Measurements from ENCODE around the gene PTGER1. TPM values are rescaled to one million over a fixed set of nuclear protein-coding genes. Genes with fewer than 3 reads are reported as not detected.

Gene PTGER1
- total and polyA plus RNA-seq, 9 of the 15 experiments (the other 6 are each of a cell fraction or from before 2014, with no cell fraction given): 0.06 to 0.36 (median 0.31) TPM; not detected in 5

- no peak for TF ChIP-seq ARID2 (IDR thresholded peaks at IDR 0.05)
- TF ChIP-seq SMC3 (conservative IDR thresholded peaks at IDR 0.05; ENCODE audit: insufficient read depth, low read depth, low read length): no peak
- TF ChIP-seq HDGF (IDR thresholded peaks at IDR 0.05): no peak
- TF ChIP-seq COPS2 (conservative IDR thresholded peaks at IDR 0.05): no peak
- TF ChIP-seq PML (IDR thresholded peaks at IDR 0.05; ENCODE audit: low read length): no peak
- no peak for TF ChIP-seq ZNF217 (CRISPR knock-in tag; IDR thresholded peaks at IDR 0.05)
- peak; percentile 75 for TF ChIP-seq EP400 (IDR thresholded peaks at IDR 0.05)
- TF ChIP-seq HCFC1 (IDR thresholded peaks at IDR 0.05; ENCODE audit: low read depth, low read length): 0 out of 2 replicates have a peak, but pooled peaks have one; percentile 36
- TF ChIP-seq IRF9 (tag; IDR thresholded peaks at IDR 0.05): no peak
- peak; percentile 65 for TF ChIP-seq CCNT2 (IDR thresholded peaks at IDR 0.05; ENCODE audit: borderline replicate concordance, extremely low read depth, insufficient read length, low read depth, low read length)
- peak; percentile 85 to 99 for TF ChIP-seq TEAD1 (CRISPR knock-in tag; IDR thresholded peaks at IDR 0.05)
- TF ChIP-seq MLX (CRISPR knock-in tag; conservative IDR thresholded peaks at IDR 0.05): no peak
- TF ChIP-seq KLF16 (IDR thresholded peaks at IDR 0.05): no peak
- peak; percentile 76 to 83; a peak in 3 of 4 replicates for TF ChIP-seq NRF1 (conservative IDR thresholded peaks at IDR 0.05 in 1 of 2, IDR thresholded peaks at IDR 0.05 in 1 of 2)
- TF ChIP-seq FOXA3 (CRISPR knock-in tag; conservative IDR thresholded peaks at IDR 0.05 in 1 of 2, IDR thresholded peaks at IDR 0.05 in 1 of 2): no peak
- peak; percentile 95 for TF ChIP-seq TOE1 (IDR thresholded peaks at IDR 0.05; ENCODE audit: borderline replicate concordance)
- no peak for TF ChIP-seq TOE1 (CRISPR knock-in tag; IDR thresholded peaks at IDR 0.05; ENCODE audit: borderline replicate concordance, low read depth)
- TF ChIP-seq CTCF (IDR thresholded peaks at IDR 0.05 in 2 of 3, conservative IDR thresholded peaks at IDR 0.05 in 1 of 3; ENCODE audit: insufficient read depth in 2 of 3, low read depth in 1 of 3, low read length in 3 of 3): no peak
- TF ChIP-seq TCF3 (CRISPR knock-in tag; IDR thresholded peaks at IDR 0.05): no peak
- no peak for TF ChIP-seq ZZZ3 (IDR thresholded peaks at IDR 0.05)
- TF ChIP-seq MECOM (CRISPR knock-in tag; IDR thresholded peaks at IDR 0.05): no peak
- TF ChIP-seq CREB3L1 (IDR thresholded peaks at IDR 0.05; ENCODE audit: borderline replicate concordance, low read depth): peak; percentile 68; the same call in 1 of the 2 replicates
- TF ChIP-seq CHD4 (IDR thresholded peaks at IDR 0.05; ENCODE audit: insufficient read depth, insufficient replicate concordance, low read depth, low read length, poor library complexity, severe bottlenecking): no peak
Measured at GRCh38 chr19:14496029-14496833, 21.1 kb upstream of the PTGER1 start, which contains the start of gene GIPC1 (continued).
